Measurements from ENCODE around the gene ZPR1. TPM values are rescaled to one million over a fixed set of nuclear protein-coding genes. Genes with fewer than 3 reads are reported as not detected.

The ZPR1 gene
- total and polyA plus RNA-seq, 4 donors: 9.4 to 56.1 (median 18.3) TPM

DNA sequence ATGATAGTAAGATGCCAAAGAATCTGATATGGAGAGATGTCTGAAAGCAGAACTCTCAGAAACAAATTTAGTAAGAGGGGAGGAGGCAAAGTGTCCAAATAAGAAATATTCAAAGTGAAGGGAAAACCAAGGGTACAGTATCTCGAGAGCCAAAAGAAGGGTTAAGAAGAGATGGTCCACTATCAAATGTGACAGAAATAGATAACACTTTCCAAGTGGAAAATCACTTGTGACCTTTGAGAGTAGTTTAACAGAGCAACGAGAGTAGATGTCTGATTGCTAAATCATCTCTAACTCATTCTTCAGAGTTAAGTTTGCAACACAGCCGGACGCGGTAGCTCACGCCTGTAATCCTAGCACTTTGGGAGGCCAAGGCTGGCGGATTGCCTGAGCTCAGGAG is 10.8 kb downstream of the ZPR1 start (continued):
- TF ChIP-seq, protein P1, sequence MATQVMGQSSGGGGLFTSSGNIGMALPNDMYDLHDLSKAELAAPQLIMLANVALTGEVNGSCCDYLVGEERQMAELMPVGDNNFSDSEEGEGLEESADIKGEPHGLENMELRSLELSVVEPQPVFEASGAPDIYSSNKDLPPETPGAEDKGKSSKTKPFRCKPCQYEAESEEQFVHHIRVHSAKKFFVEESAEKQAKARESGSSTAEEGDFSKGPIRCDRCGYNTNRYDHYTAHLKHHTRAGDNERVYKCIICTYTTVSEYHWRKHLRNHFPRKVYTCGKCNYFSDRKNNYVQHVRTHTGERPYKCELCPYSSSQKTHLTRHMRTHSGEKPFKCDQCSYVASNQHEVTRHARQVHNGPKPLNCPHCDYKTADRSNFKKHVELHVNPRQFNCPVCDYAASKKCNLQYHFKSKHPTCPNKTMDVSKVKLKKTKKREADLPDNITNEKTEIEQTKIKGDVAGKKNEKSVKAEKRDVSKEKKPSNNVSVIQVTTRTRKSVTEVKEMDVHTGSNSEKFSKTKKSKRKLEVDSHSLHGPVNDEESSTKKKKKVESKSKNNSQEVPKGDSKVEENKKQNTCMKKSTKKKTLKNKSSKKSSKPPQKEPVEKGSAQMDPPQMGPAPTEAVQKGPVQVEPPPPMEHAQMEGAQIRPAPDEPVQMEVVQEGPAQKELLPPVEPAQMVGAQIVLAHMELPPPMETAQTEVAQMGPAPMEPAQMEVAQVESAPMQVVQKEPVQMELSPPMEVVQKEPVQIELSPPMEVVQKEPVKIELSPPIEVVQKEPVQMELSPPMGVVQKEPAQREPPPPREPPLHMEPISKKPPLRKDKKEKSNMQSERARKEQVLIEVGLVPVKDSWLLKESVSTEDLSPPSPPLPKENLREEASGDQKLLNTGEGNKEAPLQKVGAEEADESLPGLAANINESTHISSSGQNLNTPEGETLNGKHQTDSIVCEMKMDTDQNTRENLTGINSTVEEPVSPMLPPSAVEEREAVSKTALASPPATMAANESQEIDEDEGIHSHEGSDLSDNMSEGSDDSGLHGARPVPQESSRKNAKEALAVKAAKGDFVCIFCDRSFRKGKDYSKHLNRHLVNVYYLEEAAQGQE (IDR thresholded peaks at IDR 0.05): no peak
- TF ChIP-seq SP1 (IDR thresholded peaks at IDR 0.05) (peak; percentile 50), EGR1 (IDR thresholded peaks at IDR 0.05; ENCODE audit: low read depth in 2 of 2) (no peak), JUND (IDR thresholded peaks at IDR 0.05) (no peak), FOXA2 (IDR thresholded peaks at IDR 0.05) (no peak)

DNA sequence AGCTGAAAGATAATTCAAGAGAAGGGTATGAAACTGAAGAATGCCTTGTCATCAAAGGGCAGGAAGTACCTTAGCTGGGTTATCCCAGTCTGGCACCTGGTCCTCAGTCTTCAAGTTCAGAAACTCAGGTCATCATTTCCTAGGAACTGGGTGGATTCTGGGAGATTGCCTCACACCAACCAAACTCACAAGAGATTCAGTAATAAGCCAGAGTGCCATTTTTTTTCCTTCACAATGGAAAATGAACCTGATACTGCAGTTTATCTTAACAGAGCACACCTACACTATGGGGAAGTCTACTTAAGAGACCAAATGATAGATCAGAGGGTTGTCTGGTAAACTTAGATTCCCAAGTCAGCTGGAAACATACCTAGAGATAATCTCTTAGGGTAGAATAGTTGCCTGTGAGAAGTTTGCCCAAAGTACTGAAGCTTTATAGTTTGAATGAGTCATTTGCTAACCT is 11.3 kb downstream of the ZPR1 start:
- Histone ChIP-seq H3K9me3 (ENCODE audit: control insufficient read depth in 4 of 4, low read length in 3 of 4) (no peaks in the 10 kb centered on the region), H3K9ac (ENCODE audit: low read depth in 1 of 2, low read length in 2 of 2) (no peak overlapping the region), H3K36me3 (ENCODE audit: control insufficient read depth in 4 of 4, insufficient read depth in 3 of 4, low read depth in 1 of 4, low read length in 3 of 4) (peaks cover 5 to 44% (median 32%) of the 10 kb centered on the region in 4 donors), H3K27me3 (ENCODE audit: control insufficient read depth in 4 of 4, insufficient read depth in 4 of 4, low read length in 3 of 4) (no peaks in the 10 kb centered on the region), H3K4me3 (ENCODE audit: low read depth in 1 of 3, low read length in 3 of 3) (no peak overlapping the region), H3K27ac (ENCODE audit: low read depth in 1 of 2, low read length in 2 of 2) (no peak overlapping the region), H3K4me1 (ENCODE audit: control insufficient read depth in 4 of 4, insufficient read depth in 4 of 4, low read length in 3 of 4) (peaks cover 6 to 24% (median 14%) of the 10 kb centered on the region in 4 donors)
- TF ChIP-seq RAD21 (IDR thresholded peaks at IDR 0.05) (no peak), SP1 (IDR thresholded peaks at IDR 0.05) (no peak), HNF4A (conservative IDR thresholded peaks at IDR 0.05) (no peak), YY1 (IDR thresholded peaks at IDR 0.05) (no peak), FOXA1 (IDR thresholded peaks at IDR 0.05) (no peak), FOXA2 (IDR thresholded peaks at IDR 0.05) (no peak), EGR1 (IDR thresholded peaks at IDR 0.05; ENCODE audit: low read depth in 2 of 2) (no peak), TAF1 (conservative IDR thresholded peaks at IDR 0.05) (no peak), RXRA (IDR thresholded peaks at IDR 0.05) (no peak), HNF4G (IDR thresholded peaks at IDR 0.05) (no peak), JUND (IDR thresholded peaks at IDR 0.05) (no peak)
- TF ChIP-seq, protein P1 (IDR thresholded peaks at IDR 0.05): no peak
- TF ChIP-seq, protein P2, sequence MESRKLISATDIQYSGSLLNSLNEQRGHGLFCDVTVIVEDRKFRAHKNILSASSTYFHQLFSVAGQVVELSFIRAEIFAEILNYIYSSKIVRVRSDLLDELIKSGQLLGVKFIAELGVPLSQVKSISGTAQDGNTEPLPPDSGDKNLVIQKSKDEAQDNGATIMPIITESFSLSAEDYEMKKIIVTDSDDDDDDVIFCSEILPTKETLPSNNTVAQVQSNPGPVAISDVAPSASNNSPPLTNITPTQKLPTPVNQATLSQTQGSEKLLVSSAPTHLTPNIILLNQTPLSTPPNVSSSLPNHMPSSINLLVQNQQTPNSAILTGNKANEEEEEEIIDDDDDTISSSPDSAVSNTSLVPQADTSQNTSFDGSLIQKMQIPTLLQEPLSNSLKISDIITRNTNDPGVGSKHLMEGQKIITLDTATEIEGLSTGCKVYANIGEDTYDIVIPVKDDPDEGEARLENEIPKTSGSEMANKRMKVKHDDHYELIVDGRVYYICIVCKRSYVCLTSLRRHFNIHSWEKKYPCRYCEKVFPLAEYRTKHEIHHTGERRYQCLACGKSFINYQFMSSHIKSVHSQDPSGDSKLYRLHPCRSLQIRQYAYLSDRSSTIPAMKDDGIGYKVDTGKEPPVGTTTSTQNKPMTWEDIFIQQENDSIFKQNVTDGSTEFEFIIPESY (IDR thresholded peaks at IDR 0.05): no peak
- DNase-seq (ENCODE audit: low spot score): no peak

Data from liver (tissue), 9 donors.